GM20431 (cell line): Measurements from ENCODE around the gene CT45A2.
"Not testable (repeated sequence)": the region's sequence is repeated elsewhere in the genome, so short reads cannot be mapped to it uniquely, and the experiment has no call there.

Experiments
- in situ Hi-C: fragments of 300-500 bp; cut with MseI, MboI; formaldehyde crosslinking; loops from one replicate; pipeline ENCODE4 v1.15.0; 2020; ENCODE audit warnings: low sequenced_read_pairs; ENCODE audit not compliant: unreplicated experiment

The CT45A2 gene

GRCh38 chrX:135819912-135820311 is at the start of gene CT45A2:
Gene CT45A2 (minus strand): TSS chrX:135820012. CDS start chrX:135816265, 3,747 bp downstream.
- in situ Hi-C loops, result not testable (repeated sequence)

- in situ Hi-C loops, result not testable (repeated sequence)
Observed at GRCh38 chrX:135854438-135854837, 34.6 kb upstream of the CT45A2 start, which contains the start of gene CT45A8. Gene CT45A8 (minus strand): TSS chrX:135854538. CDS start chrX:135850783, 3,755 bp downstream.

- in situ Hi-C loops, result not testable (repeated sequence)
Observed at GRCh38 chrX:135837180-135837579, 17.4 kb upstream of the CT45A2 start, which contains the start of gene CT45A7. Gene CT45A7 (minus strand): TSS chrX:135837280. CDS start chrX:135833533, 3,747 bp downstream.

GRCh38 chrX:135802687-135803086 is 17.1 kb downstream of the CT45A2 start, which contains the start of gene CT45A6:
Gene CT45A6 (minus strand): TSS chrX:135802787. CDS start chrX:135798993, 3,794 bp downstream.
- in situ Hi-C loops, result not testable (repeated sequence)

GRCh38 chrX:135785403-135785802 is 34.4 kb downstream of the CT45A2 start, which contains the start of gene CT45A5:
Gene CT45A5 (minus strand): TSS chrX:135785503. CDS start chrX:135781729, 3,774 bp downstream.
- in situ Hi-C loops, result not testable (repeated sequence)

- in situ Hi-C loops, result not testable (repeated sequence)
Observed at GRCh38 chrX:135768091-135768490, 51.7 kb downstream of the CT45A2 start, which contains the start of gene CT45A3. Gene CT45A3 (minus strand): TSS chrX:135768191. CDS start chrX:135764444, 3,747 bp downstream.
